HCT116 (cell line): ENCODE results near the gene RNF125. TPM values are rescaled to one million over a fixed set of nuclear protein-coding genes. Genes with fewer than 3 reads are reported as not detected.

Source experiments
- ATAC-seq: fragments of 200-7000 bp; cut with Tn5 transposase; 2 replicates; pipeline ENCODE4 v1.9.1; 2020; ENCODE audit warnings: mild to moderate bottlenecking, moderate library complexity
- BruUV-seq: library from RNA; stranded (reverse); fragments of 400-500 nt; replicated peaks from 2 replicates; lab custom pipeline; 2021; lab: Mats Ljungman, UMichigan
- CTCF ChIA-PET: fragments of 300-600 bp; sonication (Branson Sonifier 250); formaldehyde crosslinking; loops from one replicate; lab custom pipeline; 2021; ENCODE audit warnings: antibody characterized with exemption; lab: Charles Lee
- POLR2A ChIA-PET: fragments of 300-600, 350-600 bp; sonication (Branson Sonifier 250); formaldehyde crosslinking; loops from one replicate; lab custom pipeline; 2021; ENCODE audit warnings: antibody characterized with exemption; lab: Charles Lee
- RAD21 ChIA-PET, 2 experiments: fragments of 300-600 bp; sonication (Branson Sonifier 250); formaldehyde crosslinking; loops; one replicate each; lab custom pipeline; 2023; ENCODE audit warnings: low total read pairs in 2 of 2; ENCODE audit not compliant: uncharacterized antibody in 2 of 2, unreplicated experiment in 2 of 2, low non-redundant PET in 1 of 2; lab: Charles Lee
- DNase-seq: peaks from one replicate; pipeline ENCODE4 v3.0.0-alpha.2; 2010; ENCODE audit warnings: low read depth, low spot score
- H2AFZ ChIP-seq: fragments of 200-600 bp; shearing (Covaris generic), sonication (generic); 2 replicates; pipeline ENCODE4 v1.6.1; 2017; ENCODE audit warnings: low read depth, mixed run types, mixed read lengths, antibody characterized with exemption, low read length; ENCODE audit not compliant: poor library complexity, severe bottlenecking
- H3K27ac ChIP-seq: 2 replicates; pipeline ENCODE4 v1.5.1; 2012; ENCODE audit warnings: low read depth, low read length
- H3K27me3 ChIP-seq: fragments of 200-600 bp; sonication (generic); 2 replicates; pipeline ENCODE4 v1.6.1; 2016; ENCODE audit warnings: mixed run types, low read length, mixed read lengths; ENCODE audit not compliant: insufficient read depth
- H3K36me3 ChIP-seq, 2 experiments: fragments of 200-500 bp in 1 of 2; fragments of 200-600 bp in 1 of 2; sonication (Bioruptor generic) in 1 of 2; sonication (generic) in 1 of 2; 2 replicates each; pipeline versions ENCODE4 v1.5.1 to v1.6.1; 2014 to 2016; ENCODE audit warnings: low read length in 2 of 2, inconsistent platforms in 1 of 2, mixed read lengths in 1 of 2, mixed run types in 1 of 2; ENCODE audit not compliant: insufficient read depth in 2 of 2, control insufficient read depth in 1 of 2
- H3K4me1 ChIP-seq, 2 experiments: fragments of 200-600 bp in 1 of 2; sonication (generic) in 1 of 2; 2 replicates each; pipeline versions ENCODE4 v1.5.1 to v1.6.1; 2012 to 2017; ENCODE audit warnings: low read length in 2 of 2, inconsistent platforms in 1 of 2, mild to moderate bottlenecking in 1 of 2, mixed read lengths in 1 of 2, mixed run types in 1 of 2, moderate library complexity in 1 of 2; ENCODE audit not compliant: insufficient read depth in 2 of 2, control insufficient read depth in 1 of 2
- H3K4me2 ChIP-seq: fragments of 200-600 bp; sonication (generic); 2 replicates; pipeline ENCODE4 v1.6.1; 2017; ENCODE audit warnings: mixed run types, low read length, mixed read lengths
- H3K4me3 ChIP-seq, 2 experiments: fragments of 200-600 bp in 1 of 2; sonication (generic) in 1 of 2; replicated peaks in 1 of 2; 2 replicates each; pipeline ENCODE4 v1.5.1; 2011 to 2016; ENCODE audit warnings: low read length in 2 of 2, control low read depth in 1 of 2, low read depth in 1 of 2, mild to moderate bottlenecking in 1 of 2, mixed read lengths in 1 of 2, mixed run types in 1 of 2
- H3K79me2 ChIP-seq: fragments of 200-600 bp; sonication (generic); 2 replicates; pipeline ENCODE4 v1.6.1; 2017; ENCODE audit warnings: mild to moderate bottlenecking, mixed run types, low read length, moderate library complexity, mixed read lengths; ENCODE audit not compliant: insufficient read depth
- H3K9ac ChIP-seq: fragments of 200-600 bp; sonication (generic); 2 replicates; pipeline ENCODE4 v1.6.1; 2016; ENCODE audit warnings: low read length, mixed read lengths
- H3K9me2 ChIP-seq: fragments of 200-600 bp; sonication (generic), shearing (Covaris generic); 2 replicates; pipeline ENCODE4 v1.6.1; 2017; ENCODE audit warnings: mixed run types, mild to moderate bottlenecking, moderate library complexity; ENCODE audit not compliant: insufficient read depth
- H3K9me3 ChIP-seq, 2 experiments: fragments of 200-500 bp in 1 of 2; fragments of 200-600 bp in 1 of 2; sonication (Bioruptor generic) in 1 of 2; sonication (generic) in 1 of 2; 2 replicates each; pipeline ENCODE4 v1.6.1; 2014 to 2017; ENCODE audit warnings: low read length in 2 of 2, mixed read lengths in 2 of 2, inconsistent platforms in 1 of 2, low read depth in 1 of 2, mild to moderate bottlenecking in 1 of 2, mixed run types in 1 of 2, moderate library complexity in 1 of 2; ENCODE audit not compliant: control insufficient read depth in 1 of 2, insufficient read depth in 1 of 2
- H4K20me1 ChIP-seq: fragments of 200-600 bp; sonication (generic), shearing (Covaris generic); 2 replicates; pipeline ENCODE4 v1.6.1; 2017; ENCODE audit warnings: mixed run types, mild to moderate bottlenecking, moderate library complexity; ENCODE audit not compliant: insufficient read depth
- CEBPB ChIP-seq: IDR thresholded peaks from 2 replicates; pipeline ENCODE4 v1.6.1; 2012; ENCODE audit warnings: low read depth
- EGR1 ChIP-seq: IDR thresholded peaks from 2 replicates; pipeline ENCODE4 v1.6.1; 2012; ENCODE audit warnings: low read depth
- EZH2 ChIP-seq: fragments of 200-600 bp; sonication (generic); IDR thresholded peaks from 2 replicates; pipeline ENCODE4 v1.6.1; 2017; ENCODE audit warnings: antibody characterized with exemption, mixed run types
- JUND ChIP-seq: IDR thresholded peaks from 2 replicates; pipeline ENCODE4 v1.6.1; 2012
- POLR2A ChIP-seq: IDR thresholded peaks from 2 replicates; pipeline ENCODE4 v1.7.0; 2011; ENCODE audit warnings: borderline replicate concordance; ENCODE audit not compliant: insufficient read depth, insufficient read length; ENCODE audit errors: extremely low read depth
- POLR2AphosphoS5 ChIP-seq: IDR thresholded peaks from 2 replicates; pipeline ENCODE4 v1.6.1; 2011; ENCODE audit warnings: mild to moderate bottlenecking, low read depth, low read length, moderate library complexity
- SP1 ChIP-seq: IDR thresholded peaks from 2 replicates; pipeline ENCODE4 v1.6.1; 2012; ENCODE audit warnings: low read depth
- SRF ChIP-seq: IDR thresholded peaks from 2 replicates; pipeline ENCODE4 v1.6.1; 2012; ENCODE audit warnings: low read depth
- intact Hi-C: fragments of 100-400 bp; cut with micrococcal nuclease; formaldehyde crosslinking; loops from 2 replicates; pipeline ENCODE4 v1.10.0; 2022
- total RNA-seq: library from RNA; stranded (reverse); gene quantifications from one replicate; pipeline ENCODE4 v1.2.1, GENCODE V29; 2021; ENCODE audit not compliant: unreplicated experiment
- TF ChIP-seq, protein P1 (sequence below), 3 experiments: fragments of 200-600 bp in 1 of 3; sonication (generic) in 1 of 3; IDR thresholded peaks in 2 of 3; conservative IDR thresholded peaks in 1 of 3; 2 replicates each; pipeline ENCODE4 v1.5.1; 2012 to 2017; ENCODE audit warnings: low read depth in 2 of 3, low read length in 2 of 3, antibody characterized with exemption in 1 of 3, borderline replicate concordance in 1 of 3, control low read depth in 1 of 3, mild to moderate bottlenecking in 1 of 3, mixed read lengths in 1 of 3, mixed run types in 1 of 3, moderate library complexity in 1 of 3; ENCODE audit not compliant: insufficient read depth in 1 of 3
- TF ChIP-seq, protein P2 (sequence below): IDR thresholded peaks from 2 replicates; pipeline ENCODE4 v1.6.1; 2012
- TF ChIP-seq, protein P3 (sequence below): IDR thresholded peaks from 2 replicates; pipeline ENCODE4 v1.6.1; 2012; ENCODE audit warnings: low read depth

RNF125 gene
- total RNA-seq, 1 experiment from 2014 or later: 7.4 TPM

DNA sequence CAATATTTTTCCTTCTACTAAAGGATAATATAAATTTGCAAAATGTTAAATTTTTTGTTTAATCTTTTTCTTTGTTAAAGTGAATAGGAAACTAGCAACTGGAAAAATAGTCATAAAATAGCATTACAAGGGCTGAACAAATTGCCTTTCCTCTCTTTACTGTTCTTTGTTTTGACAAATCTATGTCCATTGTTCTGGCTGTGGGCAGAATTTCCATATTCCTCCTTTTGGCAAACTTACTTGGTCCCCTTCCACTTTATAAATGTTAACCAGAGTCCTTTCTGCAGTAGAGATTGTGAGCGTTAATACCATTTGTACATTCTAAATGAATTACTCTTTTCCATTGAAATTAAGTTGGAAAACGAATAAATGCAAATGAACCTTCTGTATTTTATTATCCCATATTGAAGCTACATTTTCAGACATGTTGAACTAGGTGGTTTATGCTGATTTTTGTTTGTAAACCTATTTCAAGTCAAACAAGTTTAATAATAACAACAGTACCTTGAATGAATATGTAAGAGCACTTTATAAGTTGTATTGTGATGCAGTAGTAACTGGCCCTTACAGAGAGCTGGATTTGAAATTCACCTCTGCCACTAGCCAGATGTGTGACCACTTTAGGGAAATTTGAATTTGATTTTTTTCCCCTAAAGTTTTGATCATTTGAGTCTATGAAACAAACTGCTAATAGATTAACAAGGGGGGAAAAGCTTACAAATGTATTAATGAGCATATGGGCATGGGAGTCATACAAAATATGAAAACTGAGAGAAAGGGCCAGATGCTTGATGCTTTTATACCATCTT, 3.3 kb downstream of the RNF125 start:
- no peaks in the 10 kb centered on the region for H3K9me2 ChIP-seq
- ChIA-PET RAD21 (no interaction called here), CTCF (no interaction called here), POLR2A (no interaction called here)
- TF ChIP-seq POLR2A: no peak
- TF ChIP-seq, protein P1, sequence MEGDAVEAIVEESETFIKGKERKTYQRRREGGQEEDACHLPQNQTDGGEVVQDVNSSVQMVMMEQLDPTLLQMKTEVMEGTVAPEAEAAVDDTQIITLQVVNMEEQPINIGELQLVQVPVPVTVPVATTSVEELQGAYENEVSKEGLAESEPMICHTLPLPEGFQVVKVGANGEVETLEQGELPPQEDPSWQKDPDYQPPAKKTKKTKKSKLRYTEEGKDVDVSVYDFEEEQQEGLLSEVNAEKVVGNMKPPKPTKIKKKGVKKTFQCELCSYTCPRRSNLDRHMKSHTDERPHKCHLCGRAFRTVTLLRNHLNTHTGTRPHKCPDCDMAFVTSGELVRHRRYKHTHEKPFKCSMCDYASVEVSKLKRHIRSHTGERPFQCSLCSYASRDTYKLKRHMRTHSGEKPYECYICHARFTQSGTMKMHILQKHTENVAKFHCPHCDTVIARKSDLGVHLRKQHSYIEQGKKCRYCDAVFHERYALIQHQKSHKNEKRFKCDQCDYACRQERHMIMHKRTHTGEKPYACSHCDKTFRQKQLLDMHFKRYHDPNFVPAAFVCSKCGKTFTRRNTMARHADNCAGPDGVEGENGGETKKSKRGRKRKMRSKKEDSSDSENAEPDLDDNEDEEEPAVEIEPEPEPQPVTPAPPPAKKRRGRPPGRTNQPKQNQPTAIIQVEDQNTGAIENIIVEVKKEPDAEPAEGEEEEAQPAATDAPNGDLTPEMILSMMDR (IDR thresholded peaks at IDR 0.05 in 2 of 3, conservative IDR thresholded peaks at IDR 0.05 in 1 of 3; ENCODE audit: borderline replicate concordance in 1 of 3, insufficient read depth in 1 of 3, low read depth in 2 of 3, low read length in 2 of 3): no peak
- no peak for TF ChIP-seq POLR2AphosphoS5
- TF ChIP-seq, protein P2, sequence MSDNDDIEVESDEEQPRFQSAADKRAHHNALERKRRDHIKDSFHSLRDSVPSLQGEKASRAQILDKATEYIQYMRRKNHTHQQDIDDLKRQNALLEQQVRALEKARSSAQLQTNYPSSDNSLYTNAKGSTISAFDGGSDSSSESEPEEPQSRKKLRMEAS: no peak
- no peak for TF ChIP-seq EZH2
- no peak for TF ChIP-seq EGR1
- TF ChIP-seq JUND: no peak
- TF ChIP-seq SP1: no peak
- TF ChIP-seq, protein P3, sequence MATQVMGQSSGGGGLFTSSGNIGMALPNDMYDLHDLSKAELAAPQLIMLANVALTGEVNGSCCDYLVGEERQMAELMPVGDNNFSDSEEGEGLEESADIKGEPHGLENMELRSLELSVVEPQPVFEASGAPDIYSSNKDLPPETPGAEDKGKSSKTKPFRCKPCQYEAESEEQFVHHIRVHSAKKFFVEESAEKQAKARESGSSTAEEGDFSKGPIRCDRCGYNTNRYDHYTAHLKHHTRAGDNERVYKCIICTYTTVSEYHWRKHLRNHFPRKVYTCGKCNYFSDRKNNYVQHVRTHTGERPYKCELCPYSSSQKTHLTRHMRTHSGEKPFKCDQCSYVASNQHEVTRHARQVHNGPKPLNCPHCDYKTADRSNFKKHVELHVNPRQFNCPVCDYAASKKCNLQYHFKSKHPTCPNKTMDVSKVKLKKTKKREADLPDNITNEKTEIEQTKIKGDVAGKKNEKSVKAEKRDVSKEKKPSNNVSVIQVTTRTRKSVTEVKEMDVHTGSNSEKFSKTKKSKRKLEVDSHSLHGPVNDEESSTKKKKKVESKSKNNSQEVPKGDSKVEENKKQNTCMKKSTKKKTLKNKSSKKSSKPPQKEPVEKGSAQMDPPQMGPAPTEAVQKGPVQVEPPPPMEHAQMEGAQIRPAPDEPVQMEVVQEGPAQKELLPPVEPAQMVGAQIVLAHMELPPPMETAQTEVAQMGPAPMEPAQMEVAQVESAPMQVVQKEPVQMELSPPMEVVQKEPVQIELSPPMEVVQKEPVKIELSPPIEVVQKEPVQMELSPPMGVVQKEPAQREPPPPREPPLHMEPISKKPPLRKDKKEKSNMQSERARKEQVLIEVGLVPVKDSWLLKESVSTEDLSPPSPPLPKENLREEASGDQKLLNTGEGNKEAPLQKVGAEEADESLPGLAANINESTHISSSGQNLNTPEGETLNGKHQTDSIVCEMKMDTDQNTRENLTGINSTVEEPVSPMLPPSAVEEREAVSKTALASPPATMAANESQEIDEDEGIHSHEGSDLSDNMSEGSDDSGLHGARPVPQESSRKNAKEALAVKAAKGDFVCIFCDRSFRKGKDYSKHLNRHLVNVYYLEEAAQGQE: no peak
- no peak for TF ChIP-seq SRF
- no peak for TF ChIP-seq CEBPB
- no peak overlapping the region for H3K27ac ChIP-seq
- H3K27me3 ChIP-seq: no peaks in the 10 kb centered on the region
- H3K79me2 ChIP-seq: no peaks in the 10 kb centered on the region
- H4K20me1 ChIP-seq: no peaks in the 10 kb centered on the region
- no peak for DNase-seq
- no peak overlapping the region for H3K4me2 ChIP-seq
- no peaks in the 10 kb centered on the region for H3K9me3 ChIP-seq
- H3K9ac ChIP-seq: no peak overlapping the region
- no peak overlapping the region for H2AFZ ChIP-seq
- H3K36me3 ChIP-seq: no peaks in the 10 kb centered on the region
- no peak overlapping the region for H3K4me3 ChIP-seq
- BruUV-seq: TSS peak; percentile 32
- intact Hi-C loops: no loop called here
- H3K4me1 ChIP-seq: peaks cover 12 to 34% of the 10 kb centered on the region in 2 experiments
- no peak for ATAC-seq
